Vagina (tissue), 2 donors: ENCODE measurements around the gene LGALS3.

Experiments used
- CTCF ChIP-seq, 3 experiments: fragments of 450-650 bp in 2 of 3; fragments of 200-600 bp in 1 of 3; sonication (generic) in 1 of 3; IDR thresholded peaks; one replicate each; pipeline ENCODE4 v1.5.1; 2017 to 2019; ENCODE audit warnings: antibody characterized with exemption in 3 of 3, mild to moderate bottlenecking in 2 of 3, moderate library complexity in 2 of 3
- POLR2A ChIP-seq, 2 donors: fragments of 450-650 bp; IDR thresholded peaks; one replicate each; pipeline ENCODE4 v1.6.1; 2017; ENCODE audit warnings: antibody characterized with exemption in 2 of 2, mild to moderate bottlenecking in 2 of 2, moderate library complexity in 2 of 2
- POLR2AphosphoS5 ChIP-seq, 2 donors: sonication (generic); formaldehyde crosslinking; IDR thresholded peaks; one replicate each; pipeline ENCODE4 v1.9.0; 2017; ENCODE audit warnings: antibody characterized with exemption in 2 of 2, mild to moderate bottlenecking in 2 of 2, low read depth in 1 of 2; ENCODE audit not compliant: insufficient read depth in 1 of 2

- TF ChIP-seq POLR2A (IDR thresholded peaks at IDR 0.05) (no peak), CTCF (IDR thresholded peaks at IDR 0.05) (no peak), POLR2AphosphoS5 (IDR thresholded peaks at IDR 0.05; ENCODE audit: insufficient read depth in 1 of 2, low read depth in 1 of 2) (no peak)
Observed at GRCh38 chr14:55121628-55122439, 7.2 kb upstream of the LGALS3 start.
